ENCODE data around the gene GJA3. TPM values are rescaled to one million over a fixed set of nuclear protein-coding genes. Genes with fewer than 3 reads are reported as not detected.
A peak's percentile ranks its signal among the peaks of the same experiment; 100 is the strongest.

The GJA3 gene
- total RNA-seq, 1 experiment from 2014 or later = 0.92 TPM

DNA sequence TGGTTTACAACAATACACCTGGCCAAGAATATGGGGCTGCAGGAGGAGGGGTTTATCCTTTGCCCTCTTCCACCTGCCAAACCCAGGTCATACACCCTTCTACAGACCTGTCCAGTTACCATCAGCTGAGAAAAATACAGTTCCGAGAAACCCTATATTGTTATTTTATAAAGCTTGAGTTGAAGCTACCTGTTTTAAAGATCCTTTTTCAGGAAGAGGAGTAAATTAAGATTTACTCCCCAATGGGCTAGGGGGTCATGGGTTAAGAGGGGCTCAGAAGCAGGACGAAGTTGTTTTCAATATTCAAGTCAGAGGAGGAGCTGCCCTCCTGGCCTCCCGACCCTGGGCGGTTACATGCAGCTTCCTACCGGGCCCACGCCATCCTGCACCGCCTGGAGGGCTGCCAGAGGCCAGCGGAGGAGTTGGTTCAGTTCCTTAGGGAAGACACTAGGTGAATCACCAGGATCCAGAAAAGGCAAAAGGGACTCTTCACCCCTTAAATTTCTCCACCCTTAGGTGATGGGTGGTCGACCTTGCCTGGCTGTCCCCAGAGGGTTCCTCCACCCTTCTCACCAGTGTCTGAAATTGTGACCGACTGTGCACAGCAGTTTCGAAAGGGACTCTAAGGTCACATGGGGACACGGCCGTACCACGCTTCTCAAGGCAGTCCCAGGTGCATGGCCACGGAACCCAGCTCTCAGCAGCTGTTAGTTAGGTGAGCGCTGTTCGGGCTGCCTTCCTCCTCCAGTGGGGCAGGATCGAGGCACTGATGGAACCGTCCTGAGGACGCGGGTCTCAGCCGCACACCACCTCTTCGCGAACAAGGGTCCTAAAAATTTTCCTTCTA, 30.7 kb upstream of the GJA3 start:
- Histone ChIP-seq H3K4me1 (ENCODE audit: insufficient read depth, low read length) (no peaks in the 10 kb centered on the region), H2AFZ (ENCODE audit: low read length) (no peak overlapping the region), H4K8ac (replicated peaks; ENCODE audit: insufficient read length, low read depth, low read length) (no peak overlapping the region), H3K14ac (ENCODE audit: insufficient read depth, low read length) (no peak overlapping the region), H3K9ac (ENCODE audit: extremely low read depth, insufficient read length, low read length) (no peak overlapping the region), H2BK120ac (ENCODE audit: low read depth, low read length, poor library complexity, severe bottlenecking) (no peak overlapping the region), H3K23ac (ENCODE audit: insufficient read length, low read depth, low read length) (no peak overlapping the region), H3K9me3 (ENCODE audit: control insufficient read depth, low read depth, low read length) (no peaks in the 10 kb centered on the region), H3K27ac (ENCODE audit: insufficient read length, low read depth, low read length) (no peak overlapping the region), H3K23me2 (ENCODE audit: insufficient read length, low read depth, low read length, poor library complexity, severe bottlenecking) (peaks cover 18% of the 10 kb centered on the region), H3K18ac (ENCODE audit: insufficient read length, low read depth, low read length) (no peak overlapping the region), H2BK12ac (ENCODE audit: insufficient read length, low read depth, low read length) (no peak overlapping the region), H2AK5ac (ENCODE audit: insufficient read length, low read length) (no peak overlapping the region), H4K91ac (ENCODE audit: insufficient read length, low read depth, low read length) (no peak overlapping the region), H3K79me1 (ENCODE audit: insufficient read depth, low read depth, low read length, poor library complexity, severe bottlenecking) (no peaks in the 10 kb centered on the region), H4K5ac (ENCODE audit: insufficient read length, low read depth, low read length) (no peak overlapping the region), H4K20me1 (ENCODE audit: control insufficient read depth, insufficient read depth, insufficient read length) (peaks cover 2% of the 10 kb centered on the region), H3K79me2 (ENCODE audit: insufficient read depth, low read length) (no peaks in the 10 kb centered on the region), H3T11ph (ENCODE audit: low read length) (no peak overlapping the region), H3K4me2 (ENCODE audit: insufficient read depth, insufficient read length, low read length) (peak overlapping the region; percentile 55), H3K27me3 (ENCODE audit: insufficient read depth, low read length) (peaks cover 51% of the 10 kb centered on the region), H2BK5ac (ENCODE audit: insufficient read length, low read length) (no peak overlapping the region), H2BK20ac (ENCODE audit: low read depth, low read length, poor library complexity, severe bottlenecking) (no peak overlapping the region), H3K4ac (ENCODE audit: low read depth, low read length) (no peak overlapping the region), H3K56ac (ENCODE audit: insufficient read length, low read depth, low read length) (no peak overlapping the region), H2BK15ac (ENCODE audit: low read depth, low read length) (no peak overlapping the region)
- Mint-ChIP-seq H3K27ac (no peak overlapping the region), H3K27me3 (ENCODE audit: low read depth) (peaks cover 87% of the 10 kb centered on the region), H3K4me3 (peak overlapping the region; percentile 58 to 77), H3K36me3 (ENCODE audit: insufficient read depth in 1 of 3, low read depth in 3 of 3) (no peaks in the 10 kb centered on the region), H3K9me3 (0 out of 5 replicates have a peak, but pooled peaks cover 0 to 2% of the 10 kb centered on the region in 2 experiments), H3K4me1 (peaks cover 11 to 25% of the 10 kb centered on the region in 2 experiments)
- TF ChIP-seq, protein P1, sequence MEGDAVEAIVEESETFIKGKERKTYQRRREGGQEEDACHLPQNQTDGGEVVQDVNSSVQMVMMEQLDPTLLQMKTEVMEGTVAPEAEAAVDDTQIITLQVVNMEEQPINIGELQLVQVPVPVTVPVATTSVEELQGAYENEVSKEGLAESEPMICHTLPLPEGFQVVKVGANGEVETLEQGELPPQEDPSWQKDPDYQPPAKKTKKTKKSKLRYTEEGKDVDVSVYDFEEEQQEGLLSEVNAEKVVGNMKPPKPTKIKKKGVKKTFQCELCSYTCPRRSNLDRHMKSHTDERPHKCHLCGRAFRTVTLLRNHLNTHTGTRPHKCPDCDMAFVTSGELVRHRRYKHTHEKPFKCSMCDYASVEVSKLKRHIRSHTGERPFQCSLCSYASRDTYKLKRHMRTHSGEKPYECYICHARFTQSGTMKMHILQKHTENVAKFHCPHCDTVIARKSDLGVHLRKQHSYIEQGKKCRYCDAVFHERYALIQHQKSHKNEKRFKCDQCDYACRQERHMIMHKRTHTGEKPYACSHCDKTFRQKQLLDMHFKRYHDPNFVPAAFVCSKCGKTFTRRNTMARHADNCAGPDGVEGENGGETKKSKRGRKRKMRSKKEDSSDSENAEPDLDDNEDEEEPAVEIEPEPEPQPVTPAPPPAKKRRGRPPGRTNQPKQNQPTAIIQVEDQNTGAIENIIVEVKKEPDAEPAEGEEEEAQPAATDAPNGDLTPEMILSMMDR (conservative IDR thresholded peaks at IDR 0.05) = no peak
- no peak for DNase-seq
- no CpG with 5 or more reads among the region's 24 CpGs for WGBS (ENCODE audit: extremely low coverage, insufficient read length, low lambda C conversion rate)
